CD14-positive monocyte (primary cell): ENCODE measurements around the gene LPIN1. TPM values are rescaled to one million over a fixed set of nuclear protein-coding genes. Genes with fewer than 3 reads are reported as not detected.

Source experiments
- DNase-seq, 3 donors: peaks; one replicate each; pipeline ENCODE4 v3.0.0-alpha.2; 2011 to 2022
- H2AFZ ChIP-seq: 2 replicates; pipeline ENCODE4 v1.6.0; 2012; ENCODE audit warnings: mild to moderate bottlenecking, low read depth, low read length, inconsistent platforms; ENCODE audit not compliant: insufficient read depth, poor library complexity, severe bottlenecking
- H3K27ac ChIP-seq, 2 donors: 1 replicate in 1 of 2; 2 replicates in 1 of 2; pipeline ENCODE4 v1.5.1; 2012 to 2013; ENCODE audit warnings: low read length in 2 of 2, control low read depth in 1 of 2, inconsistent platforms in 1 of 2, low read depth in 1 of 2, mild to moderate bottlenecking in 1 of 2
- H3K27me3 ChIP-seq, 2 donors: one replicate each; pipeline versions ENCODE4 v1.6.0 to v1.6.1; 2011 to 2013; ENCODE audit warnings: low read length in 2 of 2; ENCODE audit not compliant: control insufficient read depth in 2 of 2, insufficient read depth in 2 of 2
- H3K36me3 ChIP-seq, 2 donors: replicated peaks in 1 of 2; 1 replicate in 1 of 2; 2 replicates in 1 of 2; pipeline versions ENCODE4 v1.5.1 to v1.6.1; 2012 to 2013; ENCODE audit warnings: low read length in 2 of 2, control low read depth in 1 of 2, inconsistent platforms in 1 of 2, mild to moderate bottlenecking in 1 of 2; ENCODE audit not compliant: insufficient read depth in 2 of 2, control insufficient read depth in 1 of 2
- H3K4me1 ChIP-seq, 2 donors: 1 replicate in 1 of 2; 2 replicates in 1 of 2; pipeline versions ENCODE4 v1.5.1 to v1.6.1; 2012 to 2013; ENCODE audit warnings: low read length in 2 of 2, control low read depth in 1 of 2, inconsistent platforms in 1 of 2, mild to moderate bottlenecking in 1 of 2, moderate library complexity in 1 of 2; ENCODE audit not compliant: insufficient read depth in 2 of 2, control insufficient read depth in 1 of 2
- H3K4me2 ChIP-seq: replicated peaks from 2 replicates; pipeline ENCODE3; 2012; ENCODE audit warnings: low read length, moderate library complexity, mild to moderate bottlenecking; ENCODE audit not compliant: poor library complexity, severe bottlenecking; ENCODE audit errors: extremely low read depth
- H3K4me3 ChIP-seq, 3 experiments: fragments of 200-600 bp in 1 of 3; sonication (generic) in 1 of 3; replicated peaks in 1 of 3; 1 replicate in 2 of 3; 2 replicates in 1 of 3; pipeline ENCODE4 v1.5.1; 2011 to 2013; ENCODE audit warnings: low read length in 3 of 3, mild to moderate bottlenecking in 3 of 3, control low read depth in 2 of 3, low read depth in 2 of 3, inconsistent platforms in 1 of 3, moderate library complexity in 1 of 3
- H3K79me2 ChIP-seq: 2 replicates; pipeline ENCODE4 v1.6.0; 2012; ENCODE audit warnings: mild to moderate bottlenecking, control low read depth, inconsistent platforms, low read length, moderate library complexity; ENCODE audit not compliant: insufficient read depth
- H3K9ac ChIP-seq: 2 replicates; pipeline ENCODE4 v1.6.0; 2017; ENCODE audit warnings: low read length, mild to moderate bottlenecking; ENCODE audit not compliant: insufficient read depth, poor library complexity, severe bottlenecking
- H3K9me3 ChIP-seq, 2 donors: replicated peaks in 1 of 2; 1 replicate in 1 of 2; 2 replicates in 1 of 2; pipeline versions ENCODE4 v1.5.1 to v1.6.1; 2012 to 2013; ENCODE audit warnings: low read length in 2 of 2, control low read depth in 1 of 2; ENCODE audit not compliant: control insufficient read depth in 1 of 2, insufficient read depth in 1 of 2
- H4K20me1 ChIP-seq: 2 replicates; pipeline ENCODE4 v1.6.0; 2012; ENCODE audit warnings: mild to moderate bottlenecking, low read length, control low read depth, moderate library complexity; ENCODE audit not compliant: insufficient read depth
- H3K27ac Mint-ChIP-seq, 7 donors: one replicate each; pipeline ENCODE4 v1.8.0; 2020; ENCODE audit warnings: mild to moderate bottlenecking in 7 of 7, mixed read lengths in 7 of 7, moderate library complexity in 6 of 7, inconsistent platforms in 2 of 7
- H3K27me3 Mint-ChIP-seq, 3 donors: one replicate each; pipeline ENCODE4 v1.8.0; 2021 to 2022; ENCODE audit warnings: low read depth in 3 of 3, mild to moderate bottlenecking in 3 of 3, mixed read lengths in 3 of 3, moderate library complexity in 3 of 3, inconsistent platforms in 1 of 3
- H3K36me3 Mint-ChIP-seq, 2 donors: one replicate each; pipeline ENCODE4 v1.8.0; 2020; ENCODE audit warnings: mixed read lengths in 2 of 2, inconsistent platforms in 1 of 2, mild to moderate bottlenecking in 1 of 2
- H3K4me1 Mint-ChIP-seq: one replicate; pipeline ENCODE4 v1.8.0; 2020; ENCODE audit warnings: mild to moderate bottlenecking, mixed read lengths
- H3K4me3 Mint-ChIP-seq, 2 donors: one replicate each; pipeline ENCODE4 v1.8.0; 2020; ENCODE audit warnings: mild to moderate bottlenecking in 2 of 2, mixed read lengths in 2 of 2, moderate library complexity in 1 of 2
- H3K9me3 Mint-ChIP-seq, 7 donors: one replicate each; pipeline ENCODE4 v1.8.0; 2020 to 2022; ENCODE audit warnings: mixed read lengths in 7 of 7, mild to moderate bottlenecking in 6 of 7, moderate library complexity in 6 of 7, inconsistent platforms in 2 of 7
- WGBS: methylation state at CpG from one replicate; pipeline ENCODE4 v1.1.5; 2013; ENCODE audit warnings: missing lambda C conversion rate; ENCODE audit not compliant: insufficient coverage; 5-methylcytosine and 5-hydroxymethylcytosine counted together
- intact Hi-C, 2 donors: fragments of 100-400 bp; cut with micrococcal nuclease; formaldehyde crosslinking; loops; one replicate each; pipeline versions ENCODE4 v1.15.0 to v1.15.1; 2023
- polyA plus RNA-seq, 3 donors: library from polyadenylated mRNA; depleted of rRNA in 1 of 3; unstranded in 2 of 3; stranded (reverse) in 1 of 3; fragments of 300-500 nt in 2 of 3; fragments of >200 nt in 1 of 3; fragmentation: Illumina TruSeq in 2 of 3; gene quantifications; 1 replicate in 2 of 3; 2 replicates in 1 of 3; pipeline ENCODE4 v1.2.3, GENCODE V29; 2012 to 2021
- TF ChIP-seq, protein P1 (sequence below): fragments of 200-600 bp; IDR thresholded peaks from one replicate; pipeline ENCODE4 v1.8.0; 2022; ENCODE audit warnings: antibody characterized with exemption, mild to moderate bottlenecking

Gene LPIN1
- polyA plus RNA-seq, 3 donors = 1.8 to 17.6 (median 2.7) TPM

DNA sequence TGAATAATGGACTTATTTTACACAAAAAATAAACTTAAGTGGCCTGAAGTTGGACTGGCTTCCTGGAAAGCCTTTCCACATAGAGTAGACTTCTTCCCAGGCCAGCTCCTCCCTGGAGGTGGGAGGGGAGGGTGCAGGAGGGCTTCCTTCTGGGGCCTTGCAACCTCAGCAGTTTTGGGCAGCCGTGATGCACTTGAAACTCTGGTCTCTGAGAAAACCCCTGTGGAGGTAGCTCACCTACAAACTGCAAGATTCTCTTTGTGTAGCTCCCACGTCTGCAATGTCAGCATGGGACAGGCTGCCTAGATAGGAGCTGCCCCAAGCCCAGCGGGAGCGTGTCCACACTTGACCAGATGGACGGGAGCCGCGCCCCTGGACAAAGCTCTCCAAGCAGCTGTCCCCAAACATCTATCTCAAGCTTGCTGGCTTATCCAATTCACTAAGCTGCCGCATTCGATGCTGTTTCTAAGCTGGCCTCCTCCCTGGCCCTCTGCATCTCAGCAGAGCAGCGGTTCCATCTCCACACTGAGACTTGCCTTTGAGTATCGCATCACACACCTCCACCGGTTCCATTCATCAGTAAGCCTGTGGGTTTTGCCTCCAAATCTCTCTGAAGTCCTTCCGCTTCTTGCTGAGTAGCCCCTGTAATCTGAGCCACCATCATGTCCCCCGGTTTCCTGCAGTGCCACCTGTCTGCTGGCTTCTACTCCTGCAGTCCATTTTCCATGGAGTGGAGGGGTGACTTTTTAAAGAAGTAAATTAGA is 1.6 kb upstream of the LPIN1 start:
- H3K4me3 ChIP-seq = peak overlapping the region in 1 of 3 experiments; percentile 28
- peaks cover 31% of the 10 kb centered on the region for H4K20me1 ChIP-seq
- H3K27ac ChIP-seq = peak overlapping the region in 1 of 2 donors; percentile 64
- no peaks in the 10 kb centered on the region for H3K36me3 ChIP-seq
- H3K27me3 Mint-ChIP-seq = peaks cover 7 to 19% (median 15%) of the 10 kb centered on the region in 3 donors
- WGBS = 40% methylated on average over 7 of the region's 14 CpGs
- H3K79me2 ChIP-seq = peaks cover 31% of the 10 kb centered on the region
- H3K4me3 Mint-ChIP-seq = peak overlapping the region; percentile 28 to 46
- H3K9me3 Mint-ChIP-seq = peaks cover 0 to 4% (median 0%) of the 10 kb centered on the region in 7 donors
- no peaks in the 10 kb centered on the region for H3K9me3 ChIP-seq
- H3K36me3 Mint-ChIP-seq = peaks cover 0 to 6% of the 10 kb centered on the region in 2 donors
- peak in 2 of 3 donors; percentile 27 to 56 for DNase-seq
- intact Hi-C loops = loop anchor here (5.0 to 10.0 kb wide), 3 partner anchors 32 to 200 kb away; no protein-coding TSS in a partner anchor
- peak overlapping the region; percentile 27 for H3K4me2 ChIP-seq
- peak overlapping the region; percentile 79 to 93 (median 86) for H3K27ac Mint-ChIP-seq
- no peak overlapping the region for H2AFZ ChIP-seq
- H3K4me1 ChIP-seq = peaks cover 52 to 61% of the 10 kb centered on the region in 2 donors
- no peak overlapping the region for H3K9ac ChIP-seq
- no peaks in the 10 kb centered on the region for H3K27me3 ChIP-seq
- H3K4me1 Mint-ChIP-seq = peaks cover 58% of the 10 kb centered on the region
- TF ChIP-seq, protein P1, sequence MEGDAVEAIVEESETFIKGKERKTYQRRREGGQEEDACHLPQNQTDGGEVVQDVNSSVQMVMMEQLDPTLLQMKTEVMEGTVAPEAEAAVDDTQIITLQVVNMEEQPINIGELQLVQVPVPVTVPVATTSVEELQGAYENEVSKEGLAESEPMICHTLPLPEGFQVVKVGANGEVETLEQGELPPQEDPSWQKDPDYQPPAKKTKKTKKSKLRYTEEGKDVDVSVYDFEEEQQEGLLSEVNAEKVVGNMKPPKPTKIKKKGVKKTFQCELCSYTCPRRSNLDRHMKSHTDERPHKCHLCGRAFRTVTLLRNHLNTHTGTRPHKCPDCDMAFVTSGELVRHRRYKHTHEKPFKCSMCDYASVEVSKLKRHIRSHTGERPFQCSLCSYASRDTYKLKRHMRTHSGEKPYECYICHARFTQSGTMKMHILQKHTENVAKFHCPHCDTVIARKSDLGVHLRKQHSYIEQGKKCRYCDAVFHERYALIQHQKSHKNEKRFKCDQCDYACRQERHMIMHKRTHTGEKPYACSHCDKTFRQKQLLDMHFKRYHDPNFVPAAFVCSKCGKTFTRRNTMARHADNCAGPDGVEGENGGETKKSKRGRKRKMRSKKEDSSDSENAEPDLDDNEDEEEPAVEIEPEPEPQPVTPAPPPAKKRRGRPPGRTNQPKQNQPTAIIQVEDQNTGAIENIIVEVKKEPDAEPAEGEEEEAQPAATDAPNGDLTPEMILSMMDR = peak; percentile 55

DNA sequence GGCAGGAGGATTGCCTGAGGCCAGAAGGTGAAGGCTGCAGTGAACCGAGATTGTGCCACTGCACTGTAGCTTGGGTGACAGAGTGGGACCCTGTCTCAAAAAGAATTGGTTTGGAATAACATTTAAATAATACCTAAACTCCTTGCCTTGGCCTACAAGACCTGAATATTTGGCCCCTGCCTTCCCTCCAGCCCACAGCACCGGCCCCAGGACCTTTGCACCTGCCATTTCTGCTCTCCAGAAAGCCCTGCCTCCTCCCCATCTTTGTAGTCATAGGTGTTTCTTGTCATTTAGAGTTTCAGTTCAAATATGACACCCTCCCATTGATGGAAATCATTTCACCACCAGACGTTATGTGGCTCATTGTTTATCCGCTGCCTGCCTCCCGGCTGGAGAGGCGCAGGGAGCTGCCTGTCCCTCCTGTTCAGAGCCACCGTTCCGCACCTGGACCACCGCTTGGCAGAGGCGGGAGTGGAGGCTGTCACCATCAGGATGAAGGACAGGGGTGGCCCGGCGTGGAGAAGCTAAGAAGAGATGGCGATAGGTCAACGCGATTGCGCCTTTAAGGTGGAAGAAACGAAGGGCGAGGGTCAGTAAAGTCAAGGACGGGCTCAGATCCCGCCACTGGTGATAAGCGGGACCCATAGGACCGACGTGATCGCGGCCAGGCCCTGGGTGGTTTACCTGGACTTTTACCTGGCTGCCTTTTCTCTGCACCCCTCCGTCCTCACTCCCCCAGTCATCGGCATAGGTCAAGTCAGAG is 638 bp upstream of the LPIN1 start:
- peaks cover 0 to 8% of the 10 kb centered on the region in 2 donors for H3K36me3 Mint-ChIP-seq
- peaks cover 41% of the 10 kb centered on the region for H4K20me1 ChIP-seq
- WGBS = 68% methylated on average over 23 of the region's 27 CpGs
- peaks cover 64% of the 10 kb centered on the region for H3K4me1 Mint-ChIP-seq
- peaks cover 52 to 61% of the 10 kb centered on the region in 2 donors for H3K4me1 ChIP-seq
- no peaks in the 10 kb centered on the region for H3K9me3 Mint-ChIP-seq
- peaks cover 7 to 19% (median 17%) of the 10 kb centered on the region in 3 donors for H3K27me3 Mint-ChIP-seq
- peak overlapping the region in 1 of 2 donors; percentile 54 for H3K27ac ChIP-seq
- peaks cover 40% of the 10 kb centered on the region for H3K79me2 ChIP-seq
- peak overlapping the region; percentile 82 for H3K4me2 ChIP-seq
- H3K4me3 Mint-ChIP-seq = peak overlapping the region; percentile 60 to 72
- H3K9me3 ChIP-seq = no peaks in the 10 kb centered on the region
- peak overlapping the region; percentile 48 to 83 (median 67) for H3K27ac Mint-ChIP-seq
- no peaks in the 10 kb centered on the region for H3K27me3 ChIP-seq
- TF ChIP-seq, protein P1 = no peak
- intact Hi-C loops = loop anchor here in 1 of 2 donors (2.0 to 10.0 kb wide), 2 partner anchors 43 to 199 kb away; no protein-coding TSS in a partner anchor
- peak overlapping the region; percentile 74 for H3K9ac ChIP-seq
- no peak for DNase-seq
- no peaks in the 10 kb centered on the region for H3K36me3 ChIP-seq
- peak overlapping the region; percentile 76 for H2AFZ ChIP-seq
- peak overlapping the region in 1 of 3 experiments; percentile 79 for H3K4me3 ChIP-seq
